ENCODE data around the gene SYT1.

- TF ChIP-seq POLR2A (IDR thresholded peaks at IDR 0.05; ENCODE audit: extremely low read depth, insufficient read length): no peak
- TF ChIP-seq CTCF (IDR thresholded peaks at IDR 0.05; ENCODE audit: low read depth, low read length): no peak
- no peak for TF ChIP-seq MAX (IDR thresholded peaks at IDR 0.05; ENCODE audit: low read depth, low read length)
- no peak for TF ChIP-seq MYC (IDR thresholded peaks at IDR 0.05; ENCODE audit: low read depth, low read length)
Observed at GRCh38 chr12:79164890-79165289, 300.3 kb downstream of the SYT1 start.
